GM10847 (cell line): ENCODE measurements around the gene AUH.

Experiments
- POLR2A ChIP-seq: IDR thresholded peaks from 2 replicates; pipeline ENCODE4 v1.6.1; 2011; ENCODE audit not compliant: insufficient read length; ENCODE audit errors: extremely low read depth

The AUH gene

GRCh38 chr9:91285729-91286353 is 75.9 kb downstream of the AUH start:
- TF ChIP-seq POLR2A, result no peak

GRCh38 chr9:91282292-91282691 is 79.4 kb downstream of the AUH start:
- no peak for TF ChIP-seq POLR2A

GRCh38 chr9:91279296-91280204 is 82.2 kb downstream of the AUH start:
- TF ChIP-seq POLR2A, result no peak

- TF ChIP-seq POLR2A, result no peak
Observed at GRCh38 chr9:91276513-91276912, 85.2 kb downstream of the AUH start.

- TF ChIP-seq POLR2A, result no peak
Observed at GRCh38 chr9:91275655-91276054, 86.1 kb downstream of the AUH start.

- TF ChIP-seq POLR2A, result no peak
Observed at GRCh38 chr9:91274949-91275492, 86.7 kb downstream of the AUH start.

- TF ChIP-seq POLR2A, result no peak
Observed at GRCh38 chr9:91273853-91274552, 87.7 kb downstream of the AUH start.

- TF ChIP-seq POLR2A, result no peak
Observed at GRCh38 chr9:91271156-91271555, 90.6 kb downstream of the AUH start.

GRCh38 chr9:91269907-91270491 is 91.7 kb downstream of the AUH start:
- no peak for TF ChIP-seq POLR2A

- no peak for TF ChIP-seq POLR2A
Observed at GRCh38 chr9:91266448-91266847, 95.3 kb downstream of the AUH start.

GRCh38 chr9:91265514-91265913 is 96.2 kb downstream of the AUH start:
- no peak for TF ChIP-seq POLR2A

GRCh38 chr9:91261417-91261816 is 100.3 kb downstream of the AUH start:
- TF ChIP-seq POLR2A, result no peak

- no peak for TF ChIP-seq POLR2A
Observed at GRCh38 chr9:91259162-91259561, 102.6 kb downstream of the AUH start.

GRCh38 chr9:91258451-91258850 is 103.3 kb downstream of the AUH start:
- no peak for TF ChIP-seq POLR2A

GRCh38 chr9:91256235-91256634 is 105.5 kb downstream of the AUH start:
- no peak for TF ChIP-seq POLR2A

GRCh38 chr9:91255327-91255726 is 106.4 kb downstream of the AUH start:
- no peak for TF ChIP-seq POLR2A

GRCh38 chr9:91253488-91253887 is 108.2 kb downstream of the AUH start:
- no peak for TF ChIP-seq POLR2A
